LHCN-M2 (cell line): ENCODE measurements around the gene OTOF. TPM values are rescaled to one million over a fixed set of nuclear protein-coding genes. Genes with fewer than 3 reads are reported as not detected.

Experiments used
- DNase-seq: peaks from one replicate; pipeline ENCODE4 v3.0.0-alpha.2; 2012; ENCODE audit warnings: low read depth
- total RNA-seq: library from RNA; depleted of rRNA; stranded (reverse); fragments of >200 nt; gene quantifications from 2 replicates; pipeline ENCODE4 v1.2.3, GENCODE V29; 2014

Gene OTOF
- total RNA-seq, 1 experiment from 2014 or later: 0.06 TPM

GRCh38 chr2:26503231-26503880, 25.4 kb upstream of the OTOF start:
- peak; percentile 50 for DNase-seq

- no peak for DNase-seq
Measured at GRCh38 chr2:26500406-26500805, 22.5 kb upstream of the OTOF start.

- no peak for DNase-seq
Measured at GRCh38 chr2:26495705-26496297, 17.9 kb upstream of the OTOF start.

- no peak for DNase-seq
Measured at GRCh38 chr2:26494891-26495290, 17.0 kb upstream of the OTOF start.

- no peak for DNase-seq
Measured at GRCh38 chr2:26494199-26494598, 16.3 kb upstream of the OTOF start.

GRCh38 chr2:26493566-26493965, 15.6 kb upstream of the OTOF start:
- no peak for DNase-seq

GRCh38 chr2:26492749-26493515, 15.0 kb upstream of the OTOF start:
- DNase-seq: no peak

GRCh38 chr2:26491563-26492167, 13.7 kb upstream of the OTOF start:
- no peak for DNase-seq

- DNase-seq: no peak
Measured at GRCh38 chr2:26489213-26489850, 11.4 kb upstream of the OTOF start.

- DNase-seq: no peak
Measured at GRCh38 chr2:26488463-26489212, 10.7 kb upstream of the OTOF start.

- no peak for DNase-seq
Measured at GRCh38 chr2:26487192-26487591, 9.3 kb upstream of the OTOF start.

GRCh38 chr2:26486789-26487188, 8.9 kb upstream of the OTOF start:
- no peak for DNase-seq

- DNase-seq: no peak
Measured at GRCh38 chr2:26485725-26486418, 7.9 kb upstream of the OTOF start.

- no peak for DNase-seq
Measured at GRCh38 chr2:26485099-26485498, 7.2 kb upstream of the OTOF start.

GRCh38 chr2:26484579-26484978, 6.7 kb upstream of the OTOF start:
- no peak for DNase-seq

- DNase-seq: peak; percentile 59
Measured at GRCh38 chr2:26483957-26484565, 6.1 kb upstream of the OTOF start.

GRCh38 chr2:26483516-26483915, 5.6 kb upstream of the OTOF start:
- DNase-seq: peak; percentile 8

GRCh38 chr2:26483027-26483326, 5.1 kb upstream of the OTOF start:
- no peak for DNase-seq

- DNase-seq: no peak
Measured at GRCh38 chr2:26482211-26483026, 4.5 kb upstream of the OTOF start.
